ENCODE data around the gene WDR81. TPM values are rescaled to one million over a fixed set of nuclear protein-coding genes. Genes with fewer than 3 reads are reported as not detected.
"Not testable (repeated sequence)": the region's sequence is repeated elsewhere in the genome, so short reads cannot be mapped to it uniquely, and the experiment has no call there.

The WDR81 gene
- total RNA-seq, 1 experiment from 2014 or later: 16.7 TPM

DNA sequence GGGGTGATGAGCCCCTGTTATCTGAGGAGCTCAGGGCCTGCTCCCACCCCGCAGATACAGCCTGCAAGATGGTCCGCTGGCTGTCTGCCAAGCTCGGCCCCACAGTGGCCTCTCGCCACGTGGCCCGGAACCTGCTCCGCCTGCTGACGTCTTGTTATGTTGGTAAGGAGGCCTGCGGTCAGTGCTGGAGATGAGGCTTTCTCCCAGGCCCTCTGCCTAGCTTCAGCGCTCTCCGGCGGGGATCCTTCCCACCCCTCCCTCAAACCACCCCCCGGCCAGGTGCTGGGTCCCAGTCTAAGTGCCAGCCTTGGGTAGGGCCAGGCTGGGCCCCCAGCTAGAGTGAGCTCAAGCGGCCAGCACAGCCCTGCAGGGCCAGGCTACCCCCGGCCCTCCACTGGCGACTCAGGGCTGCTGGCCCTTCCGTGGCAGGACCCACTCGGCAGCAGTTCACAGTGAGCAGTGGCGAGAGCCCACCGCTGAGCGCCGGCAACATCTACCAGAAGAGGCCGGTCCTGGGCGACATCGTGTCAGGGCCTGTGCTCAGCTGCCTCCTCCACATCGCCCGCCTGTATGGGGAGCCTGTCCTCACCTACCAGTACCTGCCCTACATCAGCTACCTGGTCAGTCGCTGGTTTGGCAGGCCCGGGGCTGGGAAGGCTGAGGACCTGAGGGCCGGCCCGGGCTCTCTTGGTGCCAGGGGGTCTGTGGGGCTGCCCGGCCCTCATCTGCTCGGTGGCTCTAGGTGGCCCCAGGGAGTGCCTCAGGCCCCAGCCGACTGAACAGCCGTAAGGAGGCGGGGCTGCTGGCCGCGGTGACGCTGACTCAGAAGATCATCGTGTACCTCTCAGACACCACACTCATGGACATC lies 6.1 kb downstream of the WDR81 start:
- peak; percentile 88 for DNase-seq (ENCODE audit: low read depth)

DNA sequence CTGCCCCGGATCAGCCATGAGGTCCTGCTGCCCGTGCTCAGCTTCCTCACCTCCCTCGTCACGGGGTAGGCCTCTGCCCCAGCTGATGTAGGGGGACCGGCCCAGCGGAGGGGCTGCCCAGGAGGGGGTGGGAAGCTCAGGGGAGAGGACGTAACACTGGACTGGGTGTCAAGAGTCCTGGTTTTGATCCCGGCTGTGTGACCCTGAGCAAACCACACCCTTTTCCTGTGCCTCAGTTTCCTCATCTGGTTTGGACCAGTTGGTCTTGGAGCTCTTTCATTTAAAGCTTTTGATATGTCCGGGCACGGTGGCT lies 6.6 kb downstream of the WDR81 start:
- DNase-seq (ENCODE audit: low read depth): no peak

DNA sequence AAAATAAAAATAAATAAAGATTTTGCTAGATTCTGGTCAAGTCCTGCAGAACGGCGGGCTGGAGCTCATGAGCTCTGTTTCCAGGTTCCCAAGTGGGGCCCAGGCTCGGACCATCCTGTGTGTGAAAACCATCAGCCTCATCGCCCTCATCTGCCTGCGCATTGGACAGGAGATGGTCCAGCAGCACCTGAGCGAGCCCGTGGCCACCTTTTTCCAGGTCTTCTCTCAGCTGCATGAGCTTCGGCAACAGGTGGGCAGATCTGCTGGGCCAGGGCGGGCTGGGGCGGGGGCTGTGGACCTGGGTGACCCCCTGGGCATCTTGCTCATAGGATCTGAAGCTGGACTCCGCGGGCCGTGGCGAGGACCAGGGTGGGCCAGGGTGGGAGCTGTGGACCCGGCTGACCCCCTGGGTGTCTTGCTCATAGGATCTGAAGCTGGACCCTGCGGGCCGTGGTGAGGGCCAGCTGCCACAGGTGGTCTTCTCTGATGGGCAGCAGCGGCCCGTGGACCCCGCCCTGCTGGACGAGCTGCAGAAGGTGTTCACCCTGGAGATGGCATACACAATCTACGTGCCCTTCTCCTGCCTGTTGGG lies 7.8 kb downstream of the WDR81 start:
- no peak for DNase-seq (ENCODE audit: low read depth)

DNA sequence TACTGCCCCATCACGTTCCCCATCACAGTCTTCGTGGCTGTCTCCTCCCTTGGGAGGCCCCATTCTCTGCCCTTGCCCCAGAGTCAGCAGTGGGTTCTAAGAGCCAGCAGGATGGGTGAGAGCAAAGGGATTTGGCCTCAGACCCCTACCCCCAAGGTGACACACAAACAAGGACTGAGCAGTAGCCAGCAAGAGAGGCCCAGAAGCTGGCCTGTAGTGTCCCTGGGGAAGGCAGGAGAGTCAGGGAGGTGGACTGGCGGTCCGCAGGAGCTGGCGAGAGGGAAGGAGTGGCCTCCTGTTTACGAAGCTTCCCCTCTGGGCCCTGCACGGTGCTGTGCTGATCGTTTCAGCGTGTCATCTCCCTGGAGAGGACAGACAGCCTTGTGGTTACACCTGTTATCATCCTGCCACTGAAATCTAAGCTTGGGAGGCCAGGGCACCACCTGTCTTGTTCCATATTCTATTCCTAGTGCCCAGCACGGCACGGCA lies 8.4 kb downstream of the WDR81 start:
- DNase-seq (ENCODE audit: low read depth): no peak

DNA sequence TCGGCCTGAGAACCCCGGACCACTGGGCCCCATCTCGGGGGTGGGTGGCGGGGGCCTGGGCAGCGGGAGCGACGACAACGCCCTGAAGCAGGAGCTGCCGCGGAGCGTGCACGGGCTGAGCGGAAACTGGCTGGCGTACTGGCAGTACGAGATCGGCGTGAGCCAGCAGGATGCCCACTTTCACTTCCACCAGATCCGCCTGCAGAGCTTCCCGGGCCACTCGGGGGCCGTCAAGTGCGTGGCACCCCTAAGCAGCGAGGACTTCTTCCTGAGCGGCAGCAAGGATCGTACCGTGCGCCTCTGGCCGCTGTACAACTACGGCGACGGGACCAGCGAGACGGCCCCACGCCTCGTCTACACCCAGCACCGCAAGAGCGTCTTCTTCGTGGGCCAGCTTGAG lies 9.3 kb downstream of the WDR81 start:
- DNase-seq (ENCODE audit: low read depth): no peak

DNA sequence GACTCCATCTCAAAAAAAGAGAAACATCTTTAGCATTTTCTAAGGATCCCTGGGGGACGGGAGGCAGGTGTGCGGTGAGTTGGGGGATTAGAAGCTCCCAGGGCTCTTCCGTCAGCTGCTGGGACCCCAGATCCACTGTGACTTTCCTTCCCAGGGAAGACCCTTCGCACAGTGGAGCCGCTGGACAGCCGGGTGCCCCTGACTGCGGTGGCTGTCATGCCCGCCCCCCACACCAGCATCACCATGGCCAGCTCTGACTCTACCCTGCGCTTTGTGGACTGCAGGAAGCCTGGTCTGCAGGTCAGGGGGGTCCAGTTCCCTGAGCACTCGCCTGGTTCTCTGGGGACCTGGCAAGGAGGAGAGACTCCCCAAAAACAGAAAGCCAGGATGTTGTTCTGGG lies 10.9 kb downstream of the WDR81 start:
- no peak for DNase-seq (ENCODE audit: low read depth)

DNA sequence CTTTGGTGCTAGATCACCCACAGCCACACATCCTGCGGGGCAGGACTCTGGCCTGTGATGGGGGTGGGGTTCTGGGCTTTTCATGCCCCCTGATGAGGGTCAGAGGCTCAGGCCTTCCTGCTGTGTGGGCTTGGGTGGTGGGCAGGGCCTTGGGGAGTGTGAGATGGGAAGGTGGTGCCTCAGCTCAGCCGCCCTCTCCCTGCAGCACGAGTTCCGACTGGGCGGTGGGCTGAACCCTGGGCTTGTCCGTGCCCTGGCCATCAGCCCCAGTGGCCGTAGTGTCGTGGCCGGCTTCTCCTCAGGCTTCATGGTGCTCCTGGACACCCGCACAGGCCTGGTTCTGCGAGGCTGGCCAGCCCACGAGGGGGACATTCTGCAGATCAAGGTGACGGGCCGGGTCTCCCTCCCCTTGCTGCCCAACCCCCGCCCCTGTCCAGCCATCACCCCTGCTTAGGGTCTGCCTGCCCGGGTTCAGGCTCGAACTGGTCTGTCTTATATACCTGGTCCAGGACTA lies 11.4 kb downstream of the WDR81 start:
- no peak for DNase-seq (ENCODE audit: low read depth)

DNA sequence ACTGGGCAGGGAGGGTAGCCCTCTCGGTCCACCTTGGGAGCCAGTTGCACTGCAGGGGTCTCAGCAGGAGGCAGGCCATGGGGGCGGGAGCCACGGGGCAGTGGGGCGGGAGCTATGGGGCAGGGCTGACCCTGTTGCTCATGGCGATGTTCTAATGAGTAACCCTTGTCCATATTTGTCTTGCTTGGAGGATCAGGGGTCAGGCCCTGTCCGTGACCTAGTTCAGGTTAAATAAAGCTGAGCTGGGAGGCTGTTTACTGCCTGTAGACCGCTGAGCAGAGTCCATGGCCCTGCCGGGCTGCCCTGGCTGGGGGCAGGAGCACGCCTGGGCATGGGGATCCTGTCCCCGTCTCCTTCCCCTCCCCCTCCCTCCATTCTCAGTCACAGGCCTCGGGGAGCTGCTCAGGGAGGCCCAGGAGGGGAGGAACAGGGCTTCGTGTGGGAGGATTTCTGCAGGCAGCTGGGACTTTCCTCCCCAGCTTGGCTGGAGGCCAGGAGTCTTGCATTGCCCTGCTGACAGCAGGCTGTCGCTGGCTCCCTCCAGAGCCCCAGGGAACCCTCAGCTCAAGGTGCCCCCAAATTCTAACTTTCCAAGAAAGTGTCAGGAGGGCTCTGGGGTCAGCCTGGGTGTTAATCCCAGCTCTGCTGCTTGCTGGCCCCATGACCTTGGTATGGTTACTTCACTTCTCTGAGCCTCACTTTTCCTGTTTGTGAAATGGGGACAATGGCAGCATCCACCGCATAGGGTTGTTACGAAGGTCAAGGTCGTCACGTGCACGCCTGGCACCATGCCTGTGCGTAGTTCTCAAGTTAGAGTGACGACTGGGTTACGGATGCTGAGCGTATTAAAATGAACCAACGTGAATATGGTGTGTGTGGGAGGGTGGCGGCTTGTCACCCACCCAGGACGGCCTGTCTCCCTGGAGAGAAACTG lies 12.1 kb downstream of the WDR81 start:
- peak; percentile 91 for DNase-seq (ENCODE audit: low read depth)

DNA sequence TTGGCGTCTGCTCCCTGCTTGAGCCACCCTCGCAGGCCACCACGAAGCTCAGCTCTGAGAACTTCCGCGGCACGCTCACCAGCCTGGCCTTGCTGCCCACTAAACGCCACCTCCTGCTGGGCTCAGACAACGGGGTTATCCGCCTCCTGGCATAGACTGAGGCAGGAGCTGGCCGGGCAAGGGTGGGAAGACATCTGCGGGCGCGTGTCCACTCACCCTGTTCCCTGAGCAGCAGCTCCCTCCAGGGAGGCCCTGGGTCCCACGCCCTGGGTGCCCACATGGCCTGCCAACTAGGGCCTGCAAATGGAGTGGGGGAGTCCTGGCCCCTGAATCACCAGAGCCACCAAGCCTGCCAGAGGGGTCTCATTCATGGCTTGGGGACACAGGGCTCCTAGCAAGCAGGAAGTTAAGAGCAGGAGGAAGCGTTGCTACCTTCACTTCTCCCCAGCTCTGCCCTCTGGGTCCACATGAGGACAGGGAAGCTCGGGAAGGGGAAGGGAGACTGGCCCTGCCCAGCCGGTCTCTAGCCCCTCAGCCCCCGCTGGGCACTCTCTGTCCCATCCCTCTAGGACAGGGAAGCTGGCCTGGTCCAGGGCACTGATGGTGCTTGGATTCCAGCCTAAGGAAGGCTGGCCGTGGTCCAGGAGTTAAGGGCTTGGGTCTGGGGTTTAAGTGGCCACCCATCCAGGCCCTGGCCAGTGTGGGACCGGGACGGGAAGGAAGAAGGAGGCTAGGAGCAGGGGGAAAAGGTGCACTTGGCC lies 13.2 kb downstream of the WDR81 start:
- DNase-seq (ENCODE audit: low read depth): no peak

DNA sequence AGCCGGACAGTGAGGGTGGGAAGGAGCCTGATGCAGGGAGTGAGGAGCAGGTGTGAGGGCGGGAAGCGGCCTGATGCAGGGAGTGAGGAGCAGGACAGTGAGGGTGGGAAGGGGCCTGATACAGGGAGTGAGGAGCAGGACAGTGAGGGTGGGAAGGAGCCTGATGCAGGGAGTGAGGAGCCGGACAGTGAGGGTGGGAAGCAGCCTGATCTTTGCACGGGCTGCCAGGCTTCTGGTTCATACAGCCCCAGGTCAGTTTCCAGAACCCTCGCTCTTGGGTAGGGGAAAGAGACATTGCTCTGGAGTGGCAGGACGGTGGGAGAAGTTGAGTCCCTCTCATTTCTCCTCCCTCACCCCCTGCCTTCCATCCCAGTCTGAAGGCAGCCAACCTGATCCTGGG lies 17.4 kb downstream of the WDR81 start:
- not testable (repeated sequence) for DNase-seq (ENCODE audit: low read depth)

DNA sequence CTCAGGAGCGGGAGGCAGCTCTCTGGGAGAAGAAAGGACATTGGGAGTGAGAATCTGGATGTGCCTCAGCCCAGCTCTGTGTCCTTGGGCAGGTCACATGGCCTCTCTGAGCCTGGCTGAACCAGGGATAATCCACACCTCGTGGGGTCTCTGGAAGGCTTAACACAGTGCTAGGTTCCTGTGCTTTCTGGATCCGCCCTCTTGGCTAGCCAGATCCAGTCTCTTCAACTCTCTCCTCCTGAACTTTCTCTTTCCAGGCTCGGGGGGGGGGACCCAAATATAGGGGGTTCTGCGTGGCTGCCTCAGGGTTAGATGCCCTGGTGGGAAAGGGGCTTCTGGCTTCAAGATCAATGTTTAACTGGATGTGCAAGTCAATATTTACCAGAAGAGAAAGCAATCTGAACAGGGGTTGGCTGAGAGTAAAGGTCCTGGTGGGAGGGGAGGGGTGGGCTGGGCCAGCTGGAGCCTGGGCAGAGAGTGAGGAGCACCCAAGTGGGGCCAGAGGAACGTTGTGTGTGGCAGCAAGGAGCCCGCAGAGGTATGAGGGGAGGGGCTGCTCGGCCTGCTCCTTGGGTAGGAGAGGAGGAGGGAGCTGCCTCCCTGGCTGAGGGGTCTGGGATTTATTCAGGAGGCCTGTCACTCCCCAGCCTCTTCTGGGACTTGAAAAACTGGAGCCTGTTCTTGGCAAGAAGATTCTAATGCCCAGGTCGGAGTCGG lies 18.0 kb downstream of the WDR81 start, which contains the start of gene SERPINF2:
Gene SERPINF2, plus strand, starts transcription at position 501 of the 717 bp plus-strand sequence. CDS start 2,125 bp downstream, outside the sequence.
- no peak for DNase-seq (ENCODE audit: low read depth)

DNA sequence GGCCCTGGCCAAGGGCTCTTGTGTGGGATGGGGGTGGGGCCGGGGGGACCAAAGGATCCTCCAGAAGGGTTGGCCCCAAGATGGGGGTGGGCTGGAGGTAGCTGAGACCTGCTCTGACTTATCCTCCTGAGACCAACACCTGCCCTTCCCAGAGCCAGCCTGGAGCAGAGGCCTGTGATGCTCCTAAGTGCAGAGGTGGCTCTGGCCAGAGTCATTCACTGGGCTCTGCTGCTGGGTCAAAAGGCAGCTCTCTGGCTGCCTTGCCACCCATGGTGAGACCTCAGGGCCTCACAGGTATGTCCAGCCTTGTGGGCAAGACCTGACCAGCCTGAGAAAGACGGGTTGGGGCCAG lies 18.6 kb downstream of the WDR81 start:
- no peak for DNase-seq (ENCODE audit: low read depth)

DNA sequence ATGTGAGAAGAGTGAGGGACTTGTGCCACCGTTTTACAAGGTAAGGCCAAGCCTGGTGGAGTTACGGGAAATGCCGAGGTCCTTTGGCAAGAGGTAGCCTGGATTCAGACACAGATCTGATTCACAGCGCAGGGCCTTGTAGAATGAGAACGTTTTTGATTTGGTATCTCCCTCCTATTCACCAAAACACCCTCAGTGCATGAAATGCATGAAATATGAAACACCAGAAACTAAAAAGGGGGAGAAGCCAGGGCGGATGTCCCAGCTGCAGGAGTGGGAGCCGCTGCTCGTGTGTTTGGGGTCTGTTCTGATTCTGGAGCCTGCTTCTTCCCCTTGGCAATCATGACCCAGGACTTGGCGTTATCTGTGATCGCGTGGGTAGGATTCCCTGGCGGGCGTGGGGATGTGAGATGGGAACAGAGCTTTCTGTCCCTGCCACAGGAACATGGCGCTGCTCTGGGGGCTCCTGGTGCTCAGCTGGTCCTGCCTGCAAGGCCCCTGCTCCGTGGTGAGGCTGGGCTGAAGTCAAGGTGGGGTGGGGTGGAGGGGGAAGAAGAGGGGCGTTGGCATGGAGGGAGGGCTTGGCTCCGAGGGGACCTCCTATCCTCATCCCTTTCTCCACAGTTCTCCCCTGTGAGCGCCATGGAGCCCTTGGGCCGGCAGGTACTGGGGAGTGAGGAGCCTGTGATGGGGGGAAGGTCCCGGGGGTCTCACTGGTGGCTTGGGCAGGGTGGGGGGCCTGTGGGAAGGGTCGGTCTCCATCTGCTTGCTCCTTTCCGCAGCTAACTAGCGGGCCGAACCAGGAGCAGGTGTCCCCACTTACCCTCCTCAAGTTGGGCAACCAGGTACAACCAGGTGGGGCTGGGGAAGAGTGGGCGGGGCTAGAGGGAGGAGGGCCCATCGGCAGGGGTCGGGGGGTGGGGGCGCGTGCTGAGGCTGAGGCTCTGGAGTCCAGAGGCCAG lies 20.3 kb downstream of the WDR81 start:
- DNase-seq (ENCODE audit: low read depth): no peak

DNA sequence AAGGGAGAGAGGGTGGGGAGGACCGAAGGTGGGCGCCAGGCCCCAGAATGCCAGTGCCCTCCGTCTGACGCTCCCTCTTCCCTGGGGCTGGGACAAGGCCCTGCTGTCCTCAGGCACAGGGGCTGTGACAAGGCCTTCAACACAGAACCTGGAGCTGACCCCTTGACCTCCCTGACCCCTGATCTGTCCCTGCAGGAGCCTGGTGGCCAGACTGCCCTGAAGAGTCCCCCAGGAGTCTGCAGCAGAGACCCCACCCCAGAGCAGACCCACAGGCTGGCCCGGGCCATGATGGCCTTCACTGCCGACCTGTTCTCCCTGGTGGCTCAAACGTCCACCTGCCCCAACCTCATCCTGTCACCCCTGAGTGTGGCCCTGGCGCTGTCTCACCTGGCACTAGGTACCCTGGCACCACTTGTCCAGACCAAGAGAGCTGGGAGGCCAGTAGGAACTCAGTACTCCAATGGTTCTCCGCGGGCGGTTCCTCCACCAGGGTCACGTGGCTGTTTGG lies 21.1 kb downstream of the WDR81 start:
- no peak for DNase-seq (ENCODE audit: low read depth)

DNA sequence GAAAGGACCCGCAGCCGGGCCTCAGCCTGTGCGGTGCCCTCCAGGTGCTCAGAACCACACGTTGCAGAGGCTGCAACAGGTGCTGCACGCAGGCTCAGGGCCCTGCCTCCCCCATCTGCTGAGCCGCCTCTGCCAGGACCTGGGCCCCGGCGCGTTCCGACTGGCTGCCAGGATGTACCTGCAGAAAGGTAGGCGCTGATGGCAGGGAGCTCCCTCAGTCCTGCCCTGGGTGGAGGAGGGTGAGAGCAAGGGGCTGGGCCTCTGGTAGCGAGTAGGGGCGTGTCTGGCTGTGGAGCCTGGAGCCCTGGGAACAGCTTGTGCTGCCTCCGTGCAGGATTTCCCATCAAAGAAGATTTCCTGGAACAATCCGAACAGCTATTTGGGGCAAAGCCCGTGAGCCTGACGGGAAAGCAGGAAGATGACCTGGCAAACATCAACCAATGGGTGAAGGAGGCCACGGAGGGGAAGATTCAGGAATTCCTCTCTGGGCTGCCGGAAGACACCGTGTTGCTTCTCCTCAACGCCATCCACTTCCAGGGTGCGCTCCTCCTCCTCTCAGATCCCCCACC lies 22.6 kb downstream of the WDR81 start:
- DNase-seq (ENCODE audit: low read depth): no peak

DNA sequence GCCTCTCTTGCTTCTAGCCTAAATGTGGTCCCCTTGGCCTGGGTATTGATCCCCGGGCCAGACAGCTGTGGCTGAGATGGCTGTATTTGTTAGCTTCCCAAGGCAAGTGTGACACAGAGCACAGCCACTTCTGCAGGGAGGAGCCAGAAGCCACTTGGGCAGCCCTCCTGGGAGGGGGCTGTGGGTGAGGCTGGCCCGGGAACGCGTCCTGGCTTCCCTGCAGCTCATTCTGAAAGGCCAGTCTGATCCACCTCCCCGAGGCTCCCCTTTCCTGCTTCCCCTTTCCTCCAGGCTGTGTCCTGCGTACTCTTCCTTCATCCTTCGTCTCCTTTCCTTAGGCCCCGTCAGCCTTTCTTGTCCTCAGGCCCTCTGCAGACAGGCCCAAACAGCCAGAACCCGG lies 26.1 kb downstream of the WDR81 start:
- no peak for DNase-seq (ENCODE audit: low read depth)

DNA sequence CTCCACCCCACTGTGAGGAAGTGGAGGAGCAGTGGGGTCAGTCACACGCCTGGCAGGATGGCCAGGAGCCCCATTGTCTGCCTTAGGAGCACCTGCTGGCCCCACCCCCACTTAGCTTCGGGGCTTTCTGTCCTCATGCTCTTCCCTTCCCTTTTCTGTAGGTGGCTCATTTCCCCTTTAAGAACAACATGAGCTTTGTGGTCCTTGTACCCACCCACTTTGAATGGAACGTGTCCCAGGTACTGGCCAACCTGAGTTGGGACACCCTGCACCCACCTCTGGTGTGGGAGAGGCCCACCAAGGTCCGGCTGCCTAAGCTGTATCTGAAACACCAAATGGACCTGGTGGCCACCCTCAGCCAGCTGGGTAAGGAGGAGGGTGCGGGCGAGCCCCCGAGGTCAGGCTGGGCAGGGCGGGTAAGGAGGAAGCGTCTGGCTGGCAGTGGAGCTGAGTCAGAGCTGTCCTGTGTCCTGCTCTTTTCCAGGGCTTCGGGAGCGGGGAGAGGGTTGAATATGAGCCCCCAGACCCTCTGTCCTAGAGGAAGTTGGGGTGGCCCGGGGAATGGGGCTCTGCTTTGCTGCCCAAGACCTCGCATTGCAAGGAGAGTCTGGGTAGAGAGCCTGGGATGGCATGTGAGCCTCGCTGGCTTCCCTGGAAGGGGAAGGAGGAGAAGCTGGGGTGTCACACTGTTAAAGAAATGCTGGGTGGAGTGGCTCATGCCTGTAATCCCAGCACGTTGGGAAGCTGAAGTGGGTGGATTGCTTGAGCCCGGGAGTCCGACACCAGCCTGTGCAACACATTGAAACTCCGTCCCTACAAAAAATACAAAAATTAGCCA lies 28.1 kb downstream of the WDR81 start:
- DNase-seq (ENCODE audit: low read depth): no peak
